Activated CD4-positive, alpha-beta T cell treated with anti-CD3 and anti-CD28 coated beads for 24 hours (primary cell): ENCODE data around the gene MXRA8.
A peak's percentile ranks its signal among the peaks of the same experiment; 100 is the strongest.

ENCODE experiments used
- DNase-seq, 2 donors: peaks; one replicate each; pipeline ENCODE4 v3.0.0-alpha.2; 2020; ENCODE audit warnings: low read depth in 2 of 2

MXRA8 gene

GRCh38 chr1:1349256-1350012 is 8.9 kb downstream of the MXRA8 start, which contains the start of gene DVL1:
TSS of gene DVL1 (minus strand) at chr1:1349418. CDS start at chr1:1349065, 353 bp downstream.
- DNase-seq, result peak; percentile 53 to 61

GRCh38 chr1:1348420-1349255 is 9.7 kb downstream of the MXRA8 start:
- no peak for DNase-seq

GRCh38 chr1:1347663-1348419 is 10.5 kb downstream of the MXRA8 start:
- no peak for DNase-seq

GRCh38 chr1:1347026-1347595 is 11.2 kb downstream of the MXRA8 start:
- DNase-seq, result no peak

- DNase-seq, result no peak
Observed at GRCh38 chr1:1346501-1346890, 11.9 kb downstream of the MXRA8 start.

GRCh38 chr1:1345860-1346500 is 12.4 kb downstream of the MXRA8 start:
- no peak for DNase-seq

GRCh38 chr1:1345384-1345783 is 13.0 kb downstream of the MXRA8 start:
- DNase-seq, result no peak

- peak; percentile 38 to 43 for DNase-seq
Observed at GRCh38 chr1:1344655-1345361, 13.5 kb downstream of the MXRA8 start.

- no peak for DNase-seq
Observed at GRCh38 chr1:1343811-1344421, 14.4 kb downstream of the MXRA8 start.

- no peak for DNase-seq
Observed at GRCh38 chr1:1342584-1343115, 15.7 kb downstream of the MXRA8 start.

- DNase-seq, result no peak
Observed at GRCh38 chr1:1342061-1342562, 16.2 kb downstream of the MXRA8 start.

- DNase-seq, result no peak
Observed at GRCh38 chr1:1341549-1342021, 16.8 kb downstream of the MXRA8 start.

- DNase-seq, result no peak
Observed at GRCh38 chr1:1340791-1341548, 17.4 kb downstream of the MXRA8 start.

GRCh38 chr1:1340185-1340584 is 18.2 kb downstream of the MXRA8 start:
- no peak for DNase-seq

GRCh38 chr1:1338278-1338677 is 20.1 kb downstream of the MXRA8 start:
- DNase-seq, result no peak

- DNase-seq, result peak; percentile 35 to 40
Observed at GRCh38 chr1:1337793-1338147, 20.6 kb downstream of the MXRA8 start.

GRCh38 chr1:1336931-1337792 is 21.2 kb downstream of the MXRA8 start:
- no peak for DNase-seq

- no peak for DNase-seq
Observed at GRCh38 chr1:1336446-1336845, 21.9 kb downstream of the MXRA8 start.
